Breast epithelium (tissue), 3 donors: Measurements from ENCODE around the gene SLC25A43.

ENCODE experiments used
- CTCF ChIP-seq, 3 donors: fragments of 450-650 bp; IDR thresholded peaks; one replicate each; pipeline ENCODE4 v1.5.1; 2016 to 2017; ENCODE audit warnings: antibody characterized with exemption in 3 of 3, mild to moderate bottlenecking in 3 of 3, moderate library complexity in 3 of 3
- POLR2A ChIP-seq: fragments of 450-650 bp; IDR thresholded peaks from one replicate; pipeline ENCODE4 v1.6.1; 2016; ENCODE audit warnings: antibody characterized with exemption, mild to moderate bottlenecking, moderate library complexity
- POLR2AphosphoS5 ChIP-seq, 3 donors: sonication (generic); formaldehyde crosslinking; IDR thresholded peaks; one replicate each; pipeline ENCODE4 v1.6.1; 2017; ENCODE audit warnings: antibody characterized with exemption in 3 of 3

GRCh38 chrX:119399772-119400101 is 601 bp downstream of the SLC25A43 start:
- TF ChIP-seq CTCF (IDR thresholded peaks at IDR 0.05) (no peak), POLR2A (no peak), POLR2AphosphoS5 (IDR thresholded peaks at IDR 0.05) (no peak)
